Measurements from ENCODE around the gene CABS1.

DNA sequence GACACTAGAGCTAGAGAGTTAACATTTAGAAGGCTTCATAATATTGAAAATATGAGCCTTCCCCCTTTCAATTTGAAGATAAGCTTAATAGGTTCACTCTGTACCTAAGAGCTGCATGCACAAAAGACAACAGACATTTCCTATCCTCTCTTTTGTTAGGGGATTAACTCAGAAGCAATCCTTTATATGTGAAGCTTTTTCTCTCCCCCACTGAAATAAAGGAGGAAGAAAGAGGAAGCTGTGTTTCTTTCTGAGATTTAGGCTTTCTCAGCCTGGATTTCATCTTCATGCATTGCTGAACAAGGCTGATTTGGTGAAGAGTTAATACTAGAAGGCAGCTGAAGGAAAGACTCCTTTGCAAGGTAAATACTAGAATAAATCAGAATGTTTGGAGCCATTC, 21.0 kb upstream of the CABS1 start:
- TF ChIP-seq, protein P1, sequence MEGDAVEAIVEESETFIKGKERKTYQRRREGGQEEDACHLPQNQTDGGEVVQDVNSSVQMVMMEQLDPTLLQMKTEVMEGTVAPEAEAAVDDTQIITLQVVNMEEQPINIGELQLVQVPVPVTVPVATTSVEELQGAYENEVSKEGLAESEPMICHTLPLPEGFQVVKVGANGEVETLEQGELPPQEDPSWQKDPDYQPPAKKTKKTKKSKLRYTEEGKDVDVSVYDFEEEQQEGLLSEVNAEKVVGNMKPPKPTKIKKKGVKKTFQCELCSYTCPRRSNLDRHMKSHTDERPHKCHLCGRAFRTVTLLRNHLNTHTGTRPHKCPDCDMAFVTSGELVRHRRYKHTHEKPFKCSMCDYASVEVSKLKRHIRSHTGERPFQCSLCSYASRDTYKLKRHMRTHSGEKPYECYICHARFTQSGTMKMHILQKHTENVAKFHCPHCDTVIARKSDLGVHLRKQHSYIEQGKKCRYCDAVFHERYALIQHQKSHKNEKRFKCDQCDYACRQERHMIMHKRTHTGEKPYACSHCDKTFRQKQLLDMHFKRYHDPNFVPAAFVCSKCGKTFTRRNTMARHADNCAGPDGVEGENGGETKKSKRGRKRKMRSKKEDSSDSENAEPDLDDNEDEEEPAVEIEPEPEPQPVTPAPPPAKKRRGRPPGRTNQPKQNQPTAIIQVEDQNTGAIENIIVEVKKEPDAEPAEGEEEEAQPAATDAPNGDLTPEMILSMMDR (IDR thresholded peaks at IDR 0.05) = no peak
- TF ChIP-seq POLR2A (IDR thresholded peaks at IDR 0.05) = no peak
- no peak for TF ChIP-seq POLR2AphosphoS5 (IDR thresholded peaks at IDR 0.05; ENCODE audit: insufficient read depth in 1 of 2, low read depth in 1 of 2)
